GM12865 (cell line): Measurements from ENCODE around the gene KLHL21.

ENCODE experiments used
- DNase-seq: peaks from one replicate; pipeline ENCODE4 v3.0.0; 2010; ENCODE audit warnings: low read depth
- H3K4me3 ChIP-seq: 2 replicates; pipeline ENCODE4 v1.5.1; 2011; ENCODE audit warnings: mild to moderate bottlenecking, low read depth, low read length, control low read depth
- TF ChIP-seq, protein P1 (sequence below): IDR thresholded peaks from 2 replicates; pipeline ENCODE4 v1.5.1; 2011; ENCODE audit warnings: low read length, control low read depth, low read depth, inconsistent platforms; ENCODE audit not compliant: insufficient read depth; ENCODE audit errors: missing control alignments

Gene KLHL21

DNA sequence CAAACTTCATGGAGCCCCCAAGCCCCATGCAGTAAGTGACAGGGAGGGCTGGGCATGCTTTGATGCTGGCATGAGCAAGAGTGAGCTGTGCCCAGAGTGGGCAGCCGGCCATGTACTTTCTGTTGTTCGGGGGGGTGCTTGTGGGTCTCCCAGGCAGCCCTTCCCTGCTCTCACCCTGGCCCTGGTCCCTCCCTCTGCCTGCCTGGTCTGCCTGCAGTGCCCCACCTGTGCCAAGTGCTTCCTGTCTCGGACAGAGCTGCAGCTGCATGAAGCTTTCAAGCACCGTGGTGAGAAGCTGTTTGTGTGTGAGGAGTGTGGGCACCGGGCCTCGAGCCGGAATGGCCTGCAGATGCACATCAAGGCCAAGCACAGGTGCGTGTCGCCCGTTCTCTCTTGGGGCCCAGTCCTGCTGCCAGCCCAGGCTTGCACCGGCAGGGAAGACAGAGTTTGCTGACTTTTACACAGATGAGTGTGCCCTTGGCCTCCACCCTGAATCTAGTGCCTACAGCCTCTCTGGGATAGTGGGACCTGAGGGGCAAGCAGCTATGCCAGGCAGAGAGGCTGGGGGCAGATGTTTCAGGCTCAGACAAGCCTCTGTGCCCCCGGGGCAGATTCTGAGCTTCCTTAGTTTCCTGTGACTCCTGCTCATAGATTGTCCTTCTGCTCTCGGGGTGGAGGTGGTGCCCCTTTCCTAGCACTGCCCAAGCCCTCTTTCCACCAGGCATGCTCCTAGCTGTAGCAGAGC lies 15.2 kb downstream of the KLHL21 start:
- no peak for DNase-seq
- no peak overlapping the region for H3K4me3 ChIP-seq
- TF ChIP-seq, protein P1, sequence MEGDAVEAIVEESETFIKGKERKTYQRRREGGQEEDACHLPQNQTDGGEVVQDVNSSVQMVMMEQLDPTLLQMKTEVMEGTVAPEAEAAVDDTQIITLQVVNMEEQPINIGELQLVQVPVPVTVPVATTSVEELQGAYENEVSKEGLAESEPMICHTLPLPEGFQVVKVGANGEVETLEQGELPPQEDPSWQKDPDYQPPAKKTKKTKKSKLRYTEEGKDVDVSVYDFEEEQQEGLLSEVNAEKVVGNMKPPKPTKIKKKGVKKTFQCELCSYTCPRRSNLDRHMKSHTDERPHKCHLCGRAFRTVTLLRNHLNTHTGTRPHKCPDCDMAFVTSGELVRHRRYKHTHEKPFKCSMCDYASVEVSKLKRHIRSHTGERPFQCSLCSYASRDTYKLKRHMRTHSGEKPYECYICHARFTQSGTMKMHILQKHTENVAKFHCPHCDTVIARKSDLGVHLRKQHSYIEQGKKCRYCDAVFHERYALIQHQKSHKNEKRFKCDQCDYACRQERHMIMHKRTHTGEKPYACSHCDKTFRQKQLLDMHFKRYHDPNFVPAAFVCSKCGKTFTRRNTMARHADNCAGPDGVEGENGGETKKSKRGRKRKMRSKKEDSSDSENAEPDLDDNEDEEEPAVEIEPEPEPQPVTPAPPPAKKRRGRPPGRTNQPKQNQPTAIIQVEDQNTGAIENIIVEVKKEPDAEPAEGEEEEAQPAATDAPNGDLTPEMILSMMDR = no peak

DNA sequence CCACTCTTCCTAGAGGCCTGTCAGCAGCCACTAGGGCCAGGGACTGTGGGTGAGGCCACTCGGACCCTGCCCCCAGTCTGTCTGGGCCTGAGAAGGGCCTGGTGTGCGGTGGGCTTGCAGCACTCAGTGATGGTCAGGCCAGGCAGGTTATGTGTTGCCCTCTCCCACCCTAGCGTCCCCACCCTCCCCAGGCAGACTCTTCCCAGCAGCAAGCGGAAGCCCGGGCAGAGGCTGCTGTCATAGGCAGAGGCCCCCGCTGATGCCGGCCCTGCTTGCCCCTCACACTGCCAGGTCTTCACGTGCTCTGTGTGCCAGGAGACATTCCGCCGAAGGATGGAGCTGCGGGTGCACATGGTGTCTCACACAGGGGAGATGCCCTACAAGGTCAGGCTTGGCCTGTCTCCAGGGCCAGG lies 16.3 kb downstream of the KLHL21 start:
- TF ChIP-seq, protein P1 = no peak
- H3K4me3 ChIP-seq = no peak overlapping the region
- no peak for DNase-seq

DNA sequence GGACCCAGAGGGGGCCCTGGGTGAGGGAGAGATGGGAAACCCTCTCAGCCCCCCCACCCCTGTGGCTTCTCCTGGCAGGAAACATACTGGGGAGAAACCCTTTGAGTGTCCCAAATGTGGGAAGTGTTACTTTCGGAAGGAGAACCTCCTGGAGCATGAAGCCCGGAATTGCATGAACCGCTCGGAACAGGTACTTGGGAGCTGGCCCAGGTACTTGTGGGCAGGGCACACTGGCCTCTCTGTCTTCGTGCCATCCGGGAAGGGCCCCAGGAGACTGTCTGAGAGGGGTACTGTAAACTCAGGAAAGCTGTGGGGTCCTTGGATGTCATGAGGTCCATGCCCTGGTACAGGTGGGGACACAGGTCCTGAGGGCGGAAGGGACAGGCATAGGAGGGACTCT lies 16.8 kb downstream of the KLHL21 start:
- no peak overlapping the region for H3K4me3 ChIP-seq
- no peak for DNase-seq
- TF ChIP-seq, protein P1 = no peak

DNA sequence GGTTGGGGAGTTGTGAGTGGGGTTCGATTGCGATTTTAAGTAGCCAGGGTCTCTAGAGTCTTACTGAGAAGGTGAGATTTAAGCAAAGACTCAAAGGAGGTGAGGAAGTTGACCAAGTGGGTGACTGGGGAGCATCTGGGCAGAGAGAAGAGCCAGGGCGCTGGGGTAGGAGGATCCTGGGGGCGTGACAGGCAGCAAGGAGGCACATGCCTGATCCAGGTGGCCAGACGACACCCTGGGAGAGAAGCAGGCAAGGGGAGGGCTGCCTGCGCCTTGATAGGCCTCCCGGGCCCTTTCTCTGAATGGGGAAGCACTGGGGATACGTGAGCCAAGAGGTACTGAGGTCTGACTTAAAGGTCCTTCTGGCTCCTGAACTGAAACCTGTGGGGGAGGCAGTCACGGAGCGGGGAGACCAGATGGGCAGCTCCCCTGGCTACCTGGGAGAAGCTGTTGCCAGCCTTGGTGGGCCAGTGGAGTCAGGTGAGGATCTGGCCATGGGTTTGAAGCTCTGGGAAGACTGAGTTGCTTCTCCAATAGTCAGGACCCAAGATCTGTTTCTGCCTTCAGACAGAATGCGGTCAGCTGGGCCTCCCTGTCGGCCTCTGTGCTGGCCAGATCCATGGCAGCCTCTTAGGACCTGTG lies 17.5 kb downstream of the KLHL21 start:
- DNase-seq = no peak
- TF ChIP-seq, protein P1 = no peak
- no peak overlapping the region for H3K4me3 ChIP-seq

DNA sequence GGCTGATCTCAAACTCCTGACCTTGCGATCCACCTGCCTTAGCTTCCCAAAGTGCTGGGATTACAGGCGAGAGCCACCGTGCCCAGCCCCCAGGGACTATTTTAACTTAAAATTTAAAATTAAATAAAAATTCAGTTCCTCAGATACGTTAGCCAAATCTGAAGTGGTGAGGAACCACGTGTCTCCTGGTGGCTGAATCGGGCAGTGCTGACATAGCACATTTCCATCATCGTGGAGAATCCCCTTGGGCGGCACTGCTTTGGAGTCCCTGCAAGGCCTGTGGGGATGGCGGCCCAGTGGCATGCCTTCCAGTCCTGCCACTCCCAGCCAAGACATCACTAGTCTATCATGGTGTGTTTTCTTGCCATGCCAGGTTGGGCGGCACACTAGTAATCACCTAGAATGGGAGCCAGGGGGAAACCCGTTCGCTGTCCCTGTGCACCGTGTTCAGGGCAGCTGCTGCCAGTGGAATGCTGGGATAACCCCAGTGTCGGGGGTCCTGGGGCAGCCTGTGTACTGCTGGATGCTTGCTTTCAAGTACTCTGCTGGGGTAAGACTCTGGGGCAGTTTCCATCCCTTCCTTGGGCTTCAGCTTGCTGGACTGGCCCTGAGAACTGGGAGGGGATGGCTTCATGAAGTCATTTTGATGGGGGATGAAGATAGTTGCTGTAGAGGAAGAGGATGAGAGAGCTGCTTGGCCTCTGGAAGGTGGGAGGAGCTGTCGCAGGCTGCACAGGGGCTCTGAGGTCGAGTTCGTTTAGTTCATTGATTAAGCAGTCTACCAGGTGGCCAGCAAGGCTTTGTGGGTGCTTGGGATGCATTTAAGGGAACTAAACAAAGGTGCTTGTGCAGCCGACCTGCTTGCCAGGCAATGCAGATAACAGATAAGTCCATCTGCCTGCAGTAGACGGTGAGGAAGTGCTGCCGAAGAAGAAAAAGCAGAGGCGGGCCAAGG lies 18.3 kb downstream of the KLHL21 start:
- no peak for DNase-seq
- TF ChIP-seq, protein P1 = no peak
- H3K4me3 ChIP-seq = no peak overlapping the region

DNA sequence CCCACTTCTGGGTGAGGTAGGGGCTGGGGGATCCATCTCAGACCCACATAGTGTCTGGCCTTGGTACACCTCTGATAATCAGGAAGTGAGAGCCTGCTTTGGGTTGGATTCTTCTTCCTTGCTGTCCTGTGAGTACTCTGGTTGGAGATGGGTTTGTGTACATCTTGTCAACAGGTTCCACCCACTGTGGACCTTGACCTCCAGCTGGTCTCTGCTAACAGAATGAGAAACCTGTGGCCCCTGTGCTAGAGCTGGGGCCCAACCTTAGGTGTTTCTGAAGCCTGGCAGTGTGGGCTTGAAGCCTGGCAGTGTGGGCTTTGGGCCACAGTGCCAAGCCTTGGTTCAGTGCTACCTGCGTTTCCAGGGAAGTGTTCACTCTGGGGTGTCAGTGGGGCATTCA lies 20.3 kb downstream of the KLHL21 start:
- TF ChIP-seq, protein P1 = no peak
- no peak overlapping the region for H3K4me3 ChIP-seq
- no peak for DNase-seq
